Endothelial cell of umbilical vein (primary cell): ENCODE results near the gene BBC3. TPM values are rescaled to one million over a fixed set of nuclear protein-coding genes. Genes with fewer than 3 reads are reported as not detected.

ENCODE experiments used
- BruUV-seq: library from RNA; stranded (reverse); fragments of 400-500 nt; replicated peaks from 2 replicates; lab custom pipeline; 2021; lab: Mats Ljungman, UMichigan
- CTCF ChIA-PET: fragments of 300-600, 350-600 bp; sonication (Branson Sonifier 250); formaldehyde crosslinking; loops from one replicate; lab custom pipeline; 2021; ENCODE audit warnings: antibody characterized with exemption, inconsistent platforms; lab: Charles Lee
- POLR2A ChIA-PET: fragments of 300-600, 350-600 bp; sonication (Branson Sonifier 250); formaldehyde crosslinking; loops from one replicate; lab custom pipeline; 2021; ENCODE audit warnings: antibody characterized with exemption, inconsistent platforms; lab: Charles Lee
- DNase-seq: peaks from one replicate; pipeline ENCODE4 v3.0.0-alpha.2; 2011; ENCODE audit warnings: low read depth, low spot score
- FAIRE-seq: peaks from 2 replicates; lab custom pipeline; 2011; peaks lifted over from hg19 to GRCh38; lab: Jason Lieb, UNC
- H2AFZ ChIP-seq: 2 replicates; pipeline ENCODE4 v1.6.0; 2012; ENCODE audit warnings: low read depth, low read length, control low read depth, inconsistent platforms
- H3K27ac ChIP-seq: 2 replicates; pipeline ENCODE4 v1.5.1; 2011; ENCODE audit warnings: low read depth, mild to moderate bottlenecking, control low read depth, low read length, moderate library complexity; ENCODE audit not compliant: insufficient read depth
- H3K27me3 ChIP-seq, 2 experiments: 2 replicates each; pipeline versions ENCODE4 v1.6.0 to v1.6.1; 2011; ENCODE audit warnings: low read length in 2 of 2, mixed read lengths in 1 of 2; ENCODE audit not compliant: control insufficient read depth in 2 of 2, insufficient read depth in 2 of 2
- H3K36me3 ChIP-seq, 2 experiments: 2 replicates in 1 of 2; 3 replicates in 1 of 2; pipeline ENCODE4 v1.5.1; 2011; ENCODE audit warnings: low read length in 2 of 2, mild to moderate bottlenecking in 1 of 2, moderate library complexity in 1 of 2; ENCODE audit not compliant: control insufficient read depth in 2 of 2, insufficient read depth in 2 of 2; ENCODE audit errors: extremely low read depth in 1 of 2
- H3K4me1 ChIP-seq: 3 replicates; pipeline ENCODE4 v1.5.1; 2011; ENCODE audit warnings: mild to moderate bottlenecking, low read length; ENCODE audit not compliant: control insufficient read depth, insufficient read depth; ENCODE audit errors: extremely low read depth
- H3K4me2 ChIP-seq: 2 replicates; pipeline ENCODE4 v1.6.1; 2011; ENCODE audit warnings: low read length, control low read depth, mixed read lengths; ENCODE audit not compliant: insufficient read depth
- H3K4me3 ChIP-seq, 3 experiments: fragments of 200-600 bp in 1 of 3; sonication (generic), shearing (Covaris generic) in 1 of 3; replicated peaks in 1 of 3; 2 replicates each; pipeline ENCODE4 v1.5.1; 2011 to 2016; ENCODE audit warnings: control low read depth in 3 of 3, low read length in 3 of 3, mild to moderate bottlenecking in 2 of 3, inconsistent platforms in 1 of 3, low read depth in 1 of 3, moderate library complexity in 1 of 3; ENCODE audit not compliant: insufficient read depth in 1 of 3
- H3K79me2 ChIP-seq: 2 replicates; pipeline ENCODE4 v1.6.0; 2012; ENCODE audit warnings: low read length, inconsistent platforms; ENCODE audit not compliant: control insufficient read depth, insufficient read depth
- H3K9ac ChIP-seq: replicated peaks from 2 replicates; pipeline ENCODE3; 2011; ENCODE audit warnings: low read length, control low read depth; ENCODE audit not compliant: insufficient read depth; ENCODE audit errors: extremely low read depth
- H3K9me1 ChIP-seq: replicated peaks from 3 replicates; pipeline ENCODE4 v1.6.0; 2011; ENCODE audit warnings: mild to moderate bottlenecking, low read length; ENCODE audit not compliant: control insufficient read depth, insufficient read depth; ENCODE audit errors: extremely low read depth
- H3K9me3 ChIP-seq: replicated peaks from 2 replicates; pipeline ENCODE4 v1.5.1; 2012; ENCODE audit warnings: low read length, inconsistent platforms; ENCODE audit not compliant: control insufficient read depth, insufficient read depth
- H4K20me1 ChIP-seq: replicated peaks from 2 replicates; pipeline ENCODE3; 2011; ENCODE audit warnings: mild to moderate bottlenecking, low read length; ENCODE audit not compliant: control insufficient read depth, insufficient read depth; ENCODE audit errors: extremely low read depth
- FOS ChIP-seq: IDR thresholded peaks from 2 replicates; pipeline ENCODE4 v1.6.1; 2011; ENCODE audit warnings: mild to moderate bottlenecking, low read length, moderate library complexity, borderline replicate concordance; ENCODE audit not compliant: insufficient read depth
- GATA2 ChIP-seq: IDR thresholded peaks from 2 replicates; pipeline ENCODE4 v1.7.0; 2011; ENCODE audit warnings: low read depth, mild to moderate bottlenecking, moderate library complexity, mixed read lengths, low read length; ENCODE audit not compliant: insufficient read length, insufficient read depth
- JUN ChIP-seq: IDR thresholded peaks from 2 replicates; pipeline ENCODE4 v1.6.1; 2011; ENCODE audit warnings: borderline replicate concordance, low read depth; ENCODE audit not compliant: insufficient read length, insufficient read depth
- MYC ChIP-seq: IDR thresholded peaks from one replicate; pipeline ENCODE4 v1.6.1; 2011; ENCODE audit warnings: mild to moderate bottlenecking, low read depth, low read length
- POLR2A ChIP-seq: IDR thresholded peaks from 2 replicates; pipeline ENCODE4 v1.6.1; 2012; ENCODE audit warnings: low read depth, mild to moderate bottlenecking, control low read depth, low read length
- POLR2AphosphoS5 ChIP-seq: IDR thresholded peaks from 2 replicates; pipeline ENCODE4 v1.6.1; 2012; ENCODE audit warnings: low read depth, mild to moderate bottlenecking, control low read depth, low read length, moderate library complexity; ENCODE audit not compliant: insufficient read depth
- dilution Hi-C: fragments of 300-500 bp; cut with MboI; formaldehyde crosslinking; loops from one replicate; pipeline ENCODE4 v1.15.0; 2019; ENCODE audit warnings: low sequenced_read_pairs; ENCODE audit not compliant: extremely low pct_ligation_motif_present
- intact Hi-C: fragments of 100-400 bp; cut with micrococcal nuclease; formaldehyde crosslinking; loops from one replicate; pipeline ENCODE4 v1.10.0; 2022
- polyA plus RNA-seq, 4 experiments: library from polyadenylated mRNA; depleted of rRNA in 3 of 4; stranded (reverse) in 3 of 4; unstranded in 1 of 4; fragments of >200 nt; gene quantifications; 2 replicates each; pipeline versions ENCODE4 v1.2.1 to v1.2.3, GENCODE V29; 2011 to 2012; ENCODE audit warnings: missing spikeins in 1 of 4
- total RNA-seq: library from RNA; stranded (reverse); gene quantifications from 2 replicates; pipeline ENCODE4 v1.2.3, GENCODE V29; 2021
- TF ChIP-seq, protein P1 (sequence below): IDR thresholded peaks from 2 replicates; pipeline ENCODE4 v1.6.1; 2011; ENCODE audit not compliant: insufficient read depth, insufficient read length

The BBC3 gene
- total and polyA plus RNA-seq, 2 donors (not counting 3 experiments of a cell fraction or from before 2014, with no cell fraction given): 11.3 to 35.7 TPM

GRCh38 chr19:47179653-47180310, 51.2 kb downstream of the BBC3 start:
- Histone ChIP-seq H2AFZ (no peak overlapping the region), H3K79me2 (peaks cover 51% of the 10 kb centered on the region), H3K9me3 (no peaks in the 10 kb centered on the region), H3K4me2 (no peak overlapping the region), H3K9ac (no peak overlapping the region), H3K9me1 (no peaks in the 10 kb centered on the region), H3K4me1 (peaks cover 48% of the 10 kb centered on the region), H3K4me3 (no peak overlapping the region), H3K36me3 (peaks cover 0 to 4% of the 10 kb centered on the region in 2 experiments), H3K27me3 (no peaks in the 10 kb centered on the region), H3K27ac (peak overlapping the region; percentile 29), H4K20me1 (no peaks in the 10 kb centered on the region)
- no TSS peak for BruUV-seq
- ChIA-PET POLR2A (no interaction called here), CTCF (interaction anchor here (0.7 to 4.0 kb wide), 2 partner anchors 31 to 52 kb away, joined by 5 to 30 read pairs; no protein-coding TSS in a partner anchor)
- intact Hi-C loops (no loop called here), dilution Hi-C loops (no loop called here)
- FAIRE-seq: peak; percentile 15
- TF ChIP-seq, protein P1, sequence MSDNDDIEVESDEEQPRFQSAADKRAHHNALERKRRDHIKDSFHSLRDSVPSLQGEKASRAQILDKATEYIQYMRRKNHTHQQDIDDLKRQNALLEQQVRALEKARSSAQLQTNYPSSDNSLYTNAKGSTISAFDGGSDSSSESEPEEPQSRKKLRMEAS: no peak
- TF ChIP-seq POLR2A (no peak), GATA2 (no peak), FOS (no peak), MYC (no peak), POLR2AphosphoS5 (no peak), JUN (no peak)
- DNase-seq: peak; percentile 78
